EH (cell line): Measurements from ENCODE around the gene PWP1.

Source experiments
- DNase-seq: peaks from one replicate; pipeline ENCODE4 v3.0.0-alpha.2; 2015; ENCODE audit warnings: low read depth

The PWP1 gene

DNA sequence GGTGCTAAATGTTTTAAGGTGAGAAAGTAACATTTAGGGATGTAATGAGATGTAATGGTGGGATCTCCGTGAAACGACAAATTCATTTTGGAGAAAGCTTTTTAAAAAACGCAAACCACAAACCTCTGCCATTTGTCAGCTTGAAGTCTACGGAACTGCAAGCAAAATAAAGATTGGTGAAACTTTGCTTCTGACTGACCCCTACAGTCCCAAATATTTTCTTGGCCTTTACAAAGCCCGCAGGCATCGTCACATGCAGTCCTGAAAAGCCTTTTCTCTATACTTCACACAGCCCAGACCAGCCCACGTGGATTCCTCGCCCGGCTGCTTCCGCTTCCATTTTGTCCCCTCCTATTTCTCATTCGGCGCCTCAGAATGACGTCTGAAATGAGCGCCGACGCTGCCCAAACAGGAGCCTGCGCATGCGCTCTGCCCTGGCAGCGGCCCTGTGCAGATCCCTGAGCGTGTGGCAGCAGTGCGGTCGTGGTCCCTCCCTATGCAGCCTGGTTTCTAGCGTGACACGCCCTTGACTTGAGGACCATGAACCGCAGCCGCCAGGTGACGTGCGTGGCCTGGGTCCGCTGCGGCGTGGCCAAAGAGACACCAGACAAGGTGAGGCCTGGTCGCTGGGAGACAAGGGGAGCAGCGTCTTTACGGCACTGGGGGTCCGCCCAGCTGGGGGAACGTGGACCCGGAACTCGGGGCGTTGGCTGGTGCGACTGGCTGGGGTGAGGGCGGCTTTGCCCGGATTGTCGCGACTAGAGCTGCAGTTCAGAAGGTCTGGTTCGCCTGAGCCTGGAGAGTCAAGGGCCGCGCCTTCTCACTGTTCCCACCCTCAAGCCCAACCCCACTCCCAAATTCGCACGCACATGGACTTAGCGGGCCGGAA, at the start of gene PWP1:
Gene PWP1 (plus strand): TSS at position 440 of the 889 bp plus-strand sequence. CDS start 101 bp downstream, at position 541.
- DNase-seq, result peak; percentile 95

DNA sequence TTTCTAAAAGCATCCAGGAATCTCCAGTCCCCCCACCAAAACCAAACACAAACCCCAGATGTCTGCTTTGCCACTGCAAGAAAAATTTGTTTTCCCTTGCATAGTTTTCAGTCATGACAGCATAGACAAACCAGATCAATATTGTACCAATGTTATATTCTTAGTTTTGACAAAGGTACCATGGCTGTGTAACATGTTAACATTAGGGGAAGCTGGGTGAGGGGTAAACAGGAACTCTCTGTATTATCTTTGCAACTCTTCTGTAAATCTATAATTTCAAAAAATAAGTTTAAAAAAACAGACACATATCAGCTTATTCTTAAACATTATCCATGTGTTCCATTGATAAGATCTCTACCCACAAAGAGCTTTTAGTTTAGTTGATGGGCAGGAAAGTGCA, 44.4 kb upstream of the PWP1 start:
- no peak for DNase-seq

DNA sequence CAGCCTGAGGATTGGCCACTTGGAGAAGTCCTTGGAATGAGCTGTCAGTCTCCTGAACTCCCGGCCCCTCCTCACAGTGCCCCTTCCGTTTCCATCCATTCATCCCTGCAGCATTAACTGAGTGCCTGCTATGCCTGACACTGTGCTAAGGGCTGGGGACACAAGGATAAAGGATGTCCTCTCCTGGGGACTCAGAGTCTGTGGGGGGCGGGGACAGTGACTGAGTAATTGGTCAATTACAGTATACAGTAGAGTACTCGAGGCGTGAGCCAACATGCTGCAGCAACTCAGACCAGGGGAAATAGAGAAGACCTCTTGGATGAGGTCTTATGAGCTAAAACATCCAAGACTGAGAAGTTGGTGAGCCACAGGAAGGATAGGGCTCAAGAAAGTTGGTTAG, 43.4 kb upstream of the PWP1 start:
- no peak for DNase-seq

DNA sequence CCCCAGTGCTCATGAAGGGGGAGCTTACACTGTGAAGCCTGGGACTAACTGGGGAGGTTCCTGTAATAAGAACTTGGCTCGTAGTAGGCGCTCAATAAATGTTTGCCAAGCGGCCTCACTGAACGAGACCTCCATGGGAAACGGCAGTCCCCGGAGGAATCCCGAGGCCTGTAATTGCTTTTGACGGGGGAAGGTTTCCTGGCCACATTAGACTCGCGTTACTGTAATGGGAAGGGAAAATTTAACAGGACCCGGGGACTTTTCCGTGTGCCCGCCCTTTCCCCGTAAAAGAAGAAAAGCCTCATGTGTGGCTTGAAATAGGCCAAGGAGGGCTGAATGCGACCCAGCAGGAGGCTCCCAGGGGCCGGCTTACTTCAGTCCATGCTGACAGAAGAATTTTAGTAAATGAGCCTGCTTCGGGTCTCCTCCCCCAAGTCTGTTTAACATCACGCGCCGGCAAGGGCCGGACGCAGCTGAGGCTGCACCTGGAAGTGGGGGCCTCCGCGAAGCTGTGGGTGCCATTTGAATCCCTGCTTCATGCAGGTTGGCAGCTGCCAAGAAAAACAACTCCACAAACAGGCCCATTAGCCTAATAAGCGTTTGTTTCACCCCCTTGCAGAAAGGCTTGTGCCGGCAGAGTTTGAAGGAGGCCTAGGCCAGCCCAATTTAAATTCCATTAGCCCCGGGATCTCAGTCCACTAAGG, 39.8 kb upstream of the PWP1 start:
- DNase-seq, result no peak

DNA sequence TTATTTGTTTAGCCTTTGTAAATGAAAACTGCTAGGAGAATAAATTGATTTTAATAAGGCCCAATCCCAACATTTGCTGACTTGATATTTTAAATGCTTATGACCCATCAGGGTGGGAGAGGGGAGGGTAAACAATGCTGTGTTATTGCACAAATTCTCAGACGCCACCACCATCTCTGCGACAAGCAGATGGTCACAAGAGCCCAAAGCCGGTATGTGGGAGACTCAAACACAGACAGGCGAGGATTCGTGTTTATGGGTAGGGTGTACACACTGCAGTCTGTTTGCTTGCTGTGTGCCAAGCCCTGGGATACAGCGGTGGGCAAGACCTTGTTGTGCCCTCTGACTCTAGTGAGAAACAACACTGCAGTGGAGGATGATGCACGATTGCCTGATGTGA, 39.2 kb upstream of the PWP1 start:
- no peak for DNase-seq

DNA sequence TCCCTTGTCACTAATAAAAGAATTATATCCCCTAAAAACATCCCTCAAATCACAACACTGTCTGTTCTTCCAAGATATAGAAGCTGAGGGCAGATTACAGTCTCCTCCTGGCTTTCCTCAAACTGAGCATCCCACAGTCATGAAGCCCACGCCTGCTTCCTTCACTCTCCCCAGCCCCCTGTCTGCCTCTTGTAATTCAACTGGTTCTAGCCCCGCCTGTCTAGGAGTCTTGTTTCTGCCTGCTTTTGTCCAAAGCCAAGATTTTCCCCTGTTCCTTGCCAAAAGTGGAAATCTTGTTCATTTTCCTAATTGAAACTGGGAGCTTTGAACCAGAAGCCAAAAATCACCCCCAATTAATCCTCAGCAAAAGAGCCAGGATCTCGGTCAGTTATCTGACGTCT, 35.9 kb upstream of the PWP1 start:
- DNase-seq, result no peak

DNA sequence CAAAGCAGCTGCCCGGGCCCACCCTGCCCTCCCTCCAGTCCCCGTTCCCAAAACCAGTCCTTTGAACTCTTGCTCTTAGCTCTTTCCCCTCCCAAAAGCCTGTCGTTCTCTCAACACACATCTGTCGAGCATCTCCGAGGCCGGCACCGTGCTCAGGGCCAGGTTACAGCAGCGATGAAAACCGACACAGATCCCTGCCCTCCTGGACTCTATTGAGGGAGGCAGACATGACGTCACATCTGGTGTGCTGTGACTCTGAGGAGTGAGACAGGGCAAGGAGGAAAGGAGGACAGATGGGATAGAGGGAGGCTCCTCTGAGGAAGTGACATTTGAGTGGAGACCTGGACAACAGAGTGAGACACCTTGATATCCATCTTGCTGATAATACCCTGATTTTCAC, 34.6 kb upstream of the PWP1 start:
- no peak for DNase-seq

DNA sequence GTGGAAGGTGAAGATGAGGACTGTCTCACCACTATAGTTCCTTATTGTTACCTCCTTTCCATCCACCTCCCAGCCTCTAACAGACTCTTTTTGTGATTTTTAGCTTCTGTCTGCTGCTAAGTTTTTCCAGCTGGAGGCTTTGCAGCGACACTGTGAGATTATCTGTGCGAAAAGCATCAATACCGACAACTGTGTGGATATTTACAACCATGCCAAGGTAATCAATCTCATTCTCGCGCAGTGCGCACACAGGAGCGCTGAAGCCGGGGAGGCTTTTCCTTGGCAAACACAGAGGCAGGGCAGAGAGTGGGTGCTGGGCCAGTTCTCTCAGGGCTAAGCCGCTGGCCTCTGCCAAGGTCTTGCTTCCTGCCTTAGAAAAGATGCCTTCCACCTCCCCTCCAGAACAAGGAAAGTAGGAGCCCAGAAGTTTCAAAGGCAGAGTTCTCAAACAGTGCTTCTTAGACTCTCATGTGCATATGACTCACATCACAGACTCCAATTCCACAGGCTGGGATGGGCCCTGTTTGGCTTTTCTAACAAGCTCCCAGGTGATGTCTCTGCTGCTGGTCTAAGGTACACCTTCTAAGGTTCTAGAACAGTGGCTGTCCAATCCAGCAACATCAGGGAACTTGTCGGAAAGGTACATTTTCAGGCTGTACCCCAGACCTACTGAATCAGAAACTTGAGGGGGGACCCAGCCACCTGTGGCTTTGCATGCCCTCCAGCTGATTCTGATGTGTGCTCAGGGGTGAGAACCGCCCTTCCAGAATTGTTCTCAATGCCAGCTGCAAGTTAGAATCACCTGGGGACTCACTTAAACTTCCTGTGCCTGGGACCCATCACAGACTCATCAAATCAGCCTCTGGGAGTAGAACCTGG, 33.8 kb upstream of the PWP1 start:
- DNase-seq, result no peak

DNA sequence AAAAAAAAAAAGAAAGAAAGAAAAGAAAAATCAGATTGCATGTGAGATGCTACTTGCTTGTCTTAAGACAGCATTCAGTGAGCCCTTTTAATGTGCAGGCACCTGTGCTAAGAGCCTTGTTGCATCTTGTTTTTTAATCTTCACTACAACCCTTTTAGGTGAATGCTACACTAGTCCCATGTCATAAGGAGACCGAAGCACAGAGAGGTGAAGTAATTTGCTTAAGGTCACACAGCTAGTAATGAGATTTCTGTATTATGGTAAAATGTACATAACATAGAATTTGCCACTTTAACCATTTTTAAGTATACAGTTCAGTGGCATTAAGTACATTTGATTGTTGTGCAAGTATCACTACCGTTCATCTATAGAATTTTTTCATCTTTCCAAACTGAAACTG, 32.1 kb upstream of the PWP1 start:
- DNase-seq, result no peak

DNA sequence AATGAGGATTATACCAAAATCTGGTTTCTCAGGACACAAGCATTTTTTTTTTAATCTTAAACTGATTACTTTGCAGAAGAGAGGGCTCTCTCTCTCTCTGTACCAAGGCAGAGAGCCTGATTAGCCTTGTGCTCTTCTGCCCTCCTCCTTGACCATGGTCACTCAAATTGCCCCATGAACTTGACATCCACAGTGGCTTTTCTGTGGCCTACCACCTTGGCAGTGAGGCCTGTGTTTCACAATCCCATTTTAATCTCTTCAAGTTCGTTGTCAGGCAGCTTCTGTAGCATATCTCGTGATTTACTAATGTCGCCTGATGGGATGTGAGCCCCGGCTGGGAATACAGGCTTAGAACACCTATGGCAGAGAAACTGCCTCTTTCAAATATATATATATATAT, 30.7 kb upstream of the PWP1 start:
- DNase-seq, result no peak

DNA sequence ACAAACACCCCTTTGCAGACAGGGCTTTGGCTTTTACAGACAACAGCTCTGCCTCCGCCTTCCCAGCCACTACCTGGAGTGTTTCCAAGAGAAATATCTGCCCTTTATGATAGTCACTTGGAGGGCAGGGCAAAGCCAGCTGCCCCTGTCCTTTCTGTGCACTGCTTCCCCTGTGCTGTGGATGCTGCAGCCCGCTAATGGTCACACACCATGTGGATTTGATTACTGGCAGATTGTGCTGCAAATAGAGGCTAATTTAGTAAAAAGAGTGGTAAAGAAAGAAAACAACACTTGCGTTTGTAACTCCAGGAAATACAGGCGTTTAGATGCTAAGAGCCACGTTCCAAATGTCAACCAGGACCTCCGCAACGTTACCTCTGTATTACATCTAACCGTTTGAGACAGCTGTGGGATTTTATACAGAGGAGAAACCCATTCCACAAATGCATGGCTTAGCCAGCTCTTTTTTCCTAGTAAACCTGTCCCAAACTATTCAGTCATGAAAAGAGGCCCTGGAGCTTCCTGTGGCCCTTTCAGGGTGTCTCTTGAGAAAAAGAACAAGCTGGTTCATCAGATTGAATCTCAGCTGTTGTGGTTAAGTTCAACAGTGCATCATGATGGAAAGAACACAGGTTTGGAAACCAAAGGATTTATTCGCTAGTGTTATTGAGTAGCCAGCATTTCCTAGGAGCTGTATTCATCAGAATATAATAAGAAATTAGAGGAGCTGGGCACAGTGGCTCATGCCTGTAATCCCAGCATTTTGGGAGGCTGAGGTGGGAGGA, 30.1 kb upstream of the PWP1 start:
- peak; percentile 50 for DNase-seq

DNA sequence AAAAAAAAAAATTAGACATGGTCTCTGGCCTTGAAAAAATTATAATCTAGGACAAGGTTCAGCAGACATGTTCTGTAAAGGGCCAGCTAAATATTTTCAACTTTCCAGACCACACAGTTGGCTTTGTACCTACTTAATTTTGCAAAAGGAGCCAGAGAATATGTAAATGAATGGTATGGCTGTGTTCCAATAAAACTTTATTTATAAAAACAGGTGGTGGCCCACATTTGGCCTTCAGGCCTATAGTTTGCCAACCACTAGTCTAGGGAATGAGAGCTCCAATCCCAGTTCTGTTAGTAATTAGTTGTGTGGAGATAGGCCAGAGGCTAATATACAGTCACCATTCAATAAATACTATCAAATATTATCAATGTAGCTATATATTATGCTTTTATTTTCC, 29.3 kb upstream of the PWP1 start:
- no peak for DNase-seq

DNA sequence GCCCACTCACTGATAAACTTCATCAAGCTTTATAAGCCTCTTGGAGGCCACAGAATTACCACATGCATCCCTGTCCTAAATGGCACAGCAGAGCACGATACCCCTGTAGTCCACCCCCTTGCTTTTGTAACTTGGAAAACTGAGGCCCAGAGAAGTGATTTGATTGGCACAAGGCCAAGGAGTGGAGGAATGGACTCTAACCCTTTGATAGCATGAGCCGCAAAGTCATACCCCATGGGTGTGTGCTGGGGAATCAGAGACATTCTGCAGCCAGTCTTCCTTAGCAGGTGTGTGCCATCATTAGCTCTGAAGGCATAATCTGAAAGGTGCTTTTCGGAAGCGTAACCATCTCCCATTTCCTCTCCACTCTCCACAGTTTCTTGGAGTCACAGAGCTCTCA, 28.5 kb upstream of the PWP1 start:
- no peak for DNase-seq

DNA sequence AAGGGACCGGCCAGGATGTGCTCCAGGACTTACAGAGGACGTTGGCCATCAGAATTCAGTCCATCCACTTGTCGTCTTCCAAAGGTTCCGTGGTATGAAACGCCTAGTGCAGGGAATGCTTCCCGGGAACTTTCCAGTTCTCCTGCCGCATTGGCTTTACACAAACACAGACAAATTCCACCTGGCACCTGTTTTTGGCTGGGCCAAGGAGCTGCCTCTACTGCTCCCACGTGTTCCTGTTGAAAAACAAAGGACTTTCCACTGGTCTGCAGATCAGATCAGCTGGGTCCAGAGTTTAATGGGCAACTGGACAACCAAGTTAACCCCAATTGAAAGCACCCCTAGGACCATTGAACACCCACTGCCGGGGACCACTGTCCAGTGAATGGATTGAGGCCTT, 28.0 kb upstream of the PWP1 start:
- DNase-seq, result no peak

DNA sequence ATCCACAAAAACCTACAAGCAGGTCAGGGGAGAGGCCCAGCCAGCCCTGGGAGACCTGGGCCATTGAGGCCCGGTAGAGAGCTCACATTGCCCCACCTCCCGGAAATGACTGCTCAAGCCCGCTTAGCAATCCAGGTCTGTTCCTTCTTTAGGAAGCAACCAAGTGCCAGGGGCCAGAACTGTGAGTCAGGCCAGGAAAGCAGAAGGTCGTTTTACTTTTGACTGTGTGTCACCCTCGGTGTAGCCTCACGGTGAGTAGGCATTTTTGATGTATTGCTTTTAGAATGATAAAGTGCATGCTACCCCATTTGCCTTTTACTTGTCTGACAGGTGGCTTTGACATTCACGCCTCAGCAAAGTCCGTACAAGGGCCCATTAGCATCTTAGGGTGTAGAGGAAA, 25.4 kb upstream of the PWP1 start:
- no peak for DNase-seq

DNA sequence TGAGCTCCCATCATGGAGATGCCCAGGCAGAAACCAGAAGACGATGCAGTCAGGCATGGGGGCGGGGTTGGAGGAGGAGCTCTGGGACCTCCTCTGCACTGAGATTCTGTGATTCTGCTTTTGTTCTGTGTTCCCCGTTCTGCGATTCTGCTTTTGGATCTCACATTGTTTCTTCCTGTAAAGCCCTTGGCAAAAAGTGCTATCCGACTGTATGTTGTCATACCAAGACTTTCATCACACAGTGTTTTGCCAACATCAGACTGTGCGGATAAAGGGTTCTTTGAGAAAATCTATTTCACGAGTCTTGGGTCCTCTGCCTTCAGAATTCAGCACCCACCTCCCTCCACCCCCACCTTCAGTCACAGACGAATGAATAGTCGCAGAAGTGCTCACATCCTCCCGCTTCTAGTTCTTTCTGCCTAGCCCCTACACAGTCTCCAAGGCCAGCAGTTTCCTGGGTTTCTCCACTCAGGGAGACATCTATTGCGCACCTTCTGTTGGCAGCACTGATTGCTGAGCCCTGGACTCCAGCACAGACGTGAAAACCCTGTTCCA, 24.7 kb upstream of the PWP1 start:
- DNase-seq, result no peak

DNA sequence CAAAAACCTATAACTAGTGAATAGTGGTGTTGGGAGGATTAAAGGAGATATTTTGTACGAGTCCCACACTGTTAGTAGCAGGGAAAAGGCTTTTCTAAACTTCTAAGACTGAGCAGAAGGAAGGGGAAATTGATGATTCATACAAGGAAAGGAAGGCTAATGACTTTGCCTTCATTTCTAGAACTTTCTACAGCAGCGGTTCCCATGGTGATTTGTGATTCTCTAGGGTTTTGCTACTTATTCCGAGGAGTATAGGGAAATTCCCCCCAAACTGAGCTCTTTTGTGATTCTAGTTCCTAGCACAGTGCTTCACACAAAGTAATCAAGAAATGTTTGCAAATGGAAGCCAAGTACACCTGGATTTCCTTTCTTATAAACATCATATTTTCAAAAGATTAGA, 23.8 kb upstream of the PWP1 start:
- DNase-seq, result no peak

DNA sequence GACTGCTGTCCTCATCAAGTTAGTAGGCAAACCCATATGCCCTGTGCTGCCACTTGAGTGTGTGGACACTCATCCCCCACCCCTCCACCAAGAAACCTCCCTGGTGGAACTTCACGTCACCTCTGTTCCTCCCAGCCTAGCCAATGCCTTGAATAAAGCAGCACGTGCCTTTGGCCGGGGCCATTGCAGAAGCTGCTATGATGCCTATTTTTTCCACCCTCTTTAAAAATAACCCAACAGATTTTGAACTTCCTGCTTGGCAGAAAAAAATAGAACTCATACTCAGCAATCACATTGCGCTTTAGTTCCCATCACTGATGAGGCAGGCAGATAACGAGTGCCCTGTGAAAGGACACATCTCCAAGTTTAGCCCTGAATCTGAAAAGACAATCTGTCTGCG, 23.1 kb upstream of the PWP1 start:
- no peak for DNase-seq

DNA sequence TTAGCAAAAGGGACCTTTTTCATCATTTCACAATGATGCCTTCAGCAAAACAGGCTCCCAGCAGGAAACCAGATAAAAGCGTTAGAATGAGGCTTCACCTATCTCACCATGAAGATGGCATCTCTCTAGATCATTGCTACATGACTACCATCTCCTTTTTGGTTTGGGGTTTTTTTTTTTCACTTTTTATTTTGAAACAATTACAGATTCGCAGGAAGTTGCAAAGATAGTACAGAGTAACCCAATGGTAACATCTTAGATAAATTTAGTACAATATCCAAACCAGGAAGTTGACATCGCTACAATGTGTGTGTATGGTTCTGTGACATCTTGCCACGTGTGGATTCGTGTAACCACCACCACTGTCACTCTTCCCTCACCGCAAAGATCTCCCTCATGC, 22.3 kb upstream of the PWP1 start:
- no peak for DNase-seq

DNA sequence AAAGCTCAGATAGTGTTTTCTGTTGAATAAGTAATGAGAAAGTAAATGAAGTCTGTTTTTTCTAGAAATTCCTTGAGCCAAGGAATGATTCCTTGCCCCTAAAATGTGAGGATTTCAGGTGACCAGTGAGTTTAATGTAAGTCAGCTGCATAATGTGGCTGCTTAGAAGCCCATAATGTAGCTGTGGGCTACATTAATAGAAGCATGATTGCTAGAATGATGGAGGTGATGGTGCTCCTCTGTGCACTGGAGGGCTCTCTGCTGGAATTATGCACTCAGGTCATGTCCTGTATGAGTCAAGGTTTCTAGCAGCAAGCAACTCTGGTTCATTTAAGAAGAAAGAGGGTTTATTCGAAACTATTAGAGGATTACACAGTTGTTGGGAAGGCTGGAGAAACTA, 19.6 kb upstream of the PWP1 start:
- DNase-seq, result no peak

DNA sequence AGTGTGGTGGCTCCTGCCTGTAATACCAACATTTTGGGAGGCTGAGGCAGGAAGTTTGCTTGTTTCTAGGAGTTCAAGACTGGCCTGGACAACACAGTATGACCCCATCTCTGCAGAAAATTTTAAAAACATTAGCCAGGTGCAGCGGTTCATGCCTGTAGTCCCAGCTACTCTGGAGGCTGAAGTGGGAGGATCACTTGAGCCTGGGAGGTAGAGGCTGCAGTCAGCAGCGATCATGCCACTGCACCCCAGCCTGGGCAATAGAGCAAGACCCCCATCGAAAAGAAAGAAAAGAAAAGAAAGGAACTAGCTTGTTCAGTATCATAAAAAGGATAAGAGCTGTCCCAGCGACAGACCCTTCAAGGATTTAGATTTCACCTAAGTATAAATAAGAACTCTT, 18.1 kb upstream of the PWP1 start:
- DNase-seq, result no peak
